Measurements from ENCODE around the gene MTMR11. TPM values are rescaled to one million over a fixed set of nuclear protein-coding genes. Genes with fewer than 3 reads are reported as not detected.
A peak's percentile ranks its signal among the peaks of the same experiment; 100 is the strongest.

Gene MTMR11
- total and polyA plus RNA-seq, 9 of the 15 experiments (the other 6 are each of a cell fraction or from before 2014, with no cell fraction given) = 0.09 to 1.6 (median 0.51) TPM

- TF ChIP-seq ARID3A (IDR thresholded peaks at IDR 0.05; ENCODE audit: borderline replicate concordance, low read depth, low read length) (no peak), ZNF778 (CRISPR knock-in tag; IDR thresholded peaks at IDR 0.05) (no peak), HMG20A (CRISPR knock-in tag; conservative IDR thresholded peaks at IDR 0.05) (no peak), AFF1 (IDR thresholded peaks at IDR 0.05; ENCODE audit: low read depth in 1 of 2, partially characterized antibody in 2 of 2) (peak in 1 of 2 experiments; percentile 31), ZNF561 (CRISPR knock-in tag; conservative IDR thresholded peaks at IDR 0.05) (no peak), KLF1 (tag; IDR thresholded peaks at IDR 0.05) (no peak), ZNF830 (CRISPR knock-in tag; IDR thresholded peaks at IDR 0.05) (no peak), HNRNPL (IDR thresholded peaks at IDR 0.05; ENCODE audit: low read depth, low read length) (no peak), TBL1XR1 (IDR thresholded peaks at IDR 0.05; ENCODE audit: low read length in 2 of 2) (0 out of 4 replicates have a peak, but pooled peaks of 1 of the 2 experiments have one; percentile 43), HES1 (IDR thresholded peaks at IDR 0.05; ENCODE audit: low read depth) (no peak), ZNF75A (CRISPR knock-in tag; IDR thresholded peaks at IDR 0.05) (no peak), NCOA6 (IDR thresholded peaks at IDR 0.05) (no peak), ZBTB7A (IDR thresholded peaks at IDR 0.05; ENCODE audit: borderline replicate concordance, control insufficient read depth, low read depth, low read length) (peak; percentile 77; the same call in 1 of the 2 replicates), CEBPG (CRISPR knock-in tag; IDR thresholded peaks at IDR 0.05) (no peak), CEBPG (tag; conservative IDR thresholded peaks at IDR 0.05 in 1 of 2, IDR thresholded peaks at IDR 0.05 in 1 of 2) (no peak), SMARCA5 (IDR thresholded peaks at IDR 0.05) (no peak), MED1 (CRISPR knock-in tag; IDR thresholded peaks at IDR 0.05; ENCODE audit: borderline replicate concordance) (no peak), THRB (CRISPR knock-in tag; conservative IDR thresholded peaks at IDR 0.05) (no peak)
These were observed 30.1 kb downstream of the MTMR11 start (continued) for GRCh38 chr1:149906570-149907075.

All from K562 (cell line).